ENCODE data around the gene HMX3.
A peak's percentile ranks its signal among the peaks of the same experiment; 100 is the strongest.
"Not testable (repeated sequence)": the region's sequence is repeated elsewhere in the genome, so short reads cannot be mapped to it uniquely, and the experiment has no call there.

The HMX3 gene

GRCh38 chr10:123149162-123149567, 13.4 kb downstream of the HMX3 start:
- DNase-seq, result no peak

DNA sequence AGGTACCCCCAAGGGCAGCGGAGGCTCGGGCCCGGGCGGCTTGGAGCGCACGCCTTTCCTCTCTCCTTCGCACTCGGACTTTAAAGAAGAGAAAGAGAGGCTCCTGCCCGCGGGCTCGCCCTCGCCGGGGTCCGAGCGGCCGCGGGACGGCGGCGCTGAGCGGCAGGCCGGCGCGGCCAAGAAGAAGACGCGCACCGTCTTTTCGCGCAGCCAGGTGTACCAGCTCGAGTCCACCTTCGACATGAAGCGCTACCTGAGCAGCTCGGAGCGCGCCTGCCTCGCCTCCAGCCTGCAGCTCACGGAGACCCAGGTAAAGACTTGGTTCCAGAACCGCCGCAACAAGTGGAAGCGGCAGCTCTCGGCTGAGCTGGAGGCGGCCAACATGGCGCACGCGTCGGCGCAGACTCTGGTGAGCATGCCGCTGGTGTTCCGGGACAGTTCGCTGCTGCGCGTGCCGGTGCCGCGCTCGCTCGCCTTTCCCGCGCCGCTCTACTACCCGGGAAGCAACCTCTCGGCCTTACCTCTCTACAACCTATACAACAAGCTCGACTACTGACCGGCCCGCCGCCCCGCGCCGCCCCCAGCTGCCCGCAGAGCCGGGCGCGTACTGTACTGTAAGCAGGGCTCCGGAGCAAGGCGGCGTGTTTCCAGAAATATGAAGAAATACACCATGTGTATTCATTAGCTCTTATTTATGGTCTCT, 13.9 kb downstream of the HMX3 start:
- peak; percentile 56 for DNase-seq

GRCh38 chr10:123150271-123150985, 14.7 kb downstream of the HMX3 start:
- DNase-seq, result peak; percentile 23

DNA sequence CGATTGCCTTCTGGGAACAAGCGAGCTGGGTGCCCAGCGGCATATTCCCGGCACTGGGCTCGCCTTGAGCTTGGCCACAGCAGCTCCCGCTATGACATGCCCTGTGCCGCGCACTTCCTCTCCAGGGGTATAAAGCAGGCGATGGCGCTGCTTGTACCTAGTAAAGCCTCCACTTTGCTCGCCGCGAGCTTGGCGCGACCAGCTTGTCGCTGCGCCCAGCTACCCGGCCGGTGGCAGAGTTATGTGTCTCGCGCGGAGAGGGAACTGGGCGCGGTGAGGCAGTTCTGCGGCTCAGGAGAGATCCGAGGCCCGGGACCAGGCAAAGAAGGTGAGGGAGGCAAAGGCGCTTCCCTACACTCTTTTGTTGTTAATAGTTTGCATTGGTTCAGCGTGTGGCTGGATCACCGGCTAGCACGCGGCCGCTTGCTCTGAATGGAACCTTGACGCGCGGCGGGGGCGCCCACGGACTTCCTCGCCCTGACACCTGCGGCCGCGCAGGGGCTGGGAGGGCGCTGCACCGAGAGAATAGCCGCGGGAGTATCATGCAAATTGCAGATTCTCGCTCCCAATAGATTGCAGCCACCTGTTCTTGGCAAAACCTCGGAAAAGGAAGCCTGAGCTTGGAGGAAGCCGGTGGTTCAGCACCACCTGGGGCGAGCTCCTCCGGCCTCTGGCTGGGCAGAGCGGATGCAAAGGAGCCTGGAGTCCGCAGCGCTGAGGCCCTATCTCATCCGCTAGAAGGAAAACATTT, 15.4 kb downstream of the HMX3 start:
- peak; percentile 36 for DNase-seq

- no peak for DNase-seq
Measured at GRCh38 chr10:123151737-123152135, 16.0 kb downstream of the HMX3 start.

GRCh38 chr10:123153486-123154091, 17.8 kb downstream of the HMX3 start:
- DNase-seq, result no peak

DNA sequence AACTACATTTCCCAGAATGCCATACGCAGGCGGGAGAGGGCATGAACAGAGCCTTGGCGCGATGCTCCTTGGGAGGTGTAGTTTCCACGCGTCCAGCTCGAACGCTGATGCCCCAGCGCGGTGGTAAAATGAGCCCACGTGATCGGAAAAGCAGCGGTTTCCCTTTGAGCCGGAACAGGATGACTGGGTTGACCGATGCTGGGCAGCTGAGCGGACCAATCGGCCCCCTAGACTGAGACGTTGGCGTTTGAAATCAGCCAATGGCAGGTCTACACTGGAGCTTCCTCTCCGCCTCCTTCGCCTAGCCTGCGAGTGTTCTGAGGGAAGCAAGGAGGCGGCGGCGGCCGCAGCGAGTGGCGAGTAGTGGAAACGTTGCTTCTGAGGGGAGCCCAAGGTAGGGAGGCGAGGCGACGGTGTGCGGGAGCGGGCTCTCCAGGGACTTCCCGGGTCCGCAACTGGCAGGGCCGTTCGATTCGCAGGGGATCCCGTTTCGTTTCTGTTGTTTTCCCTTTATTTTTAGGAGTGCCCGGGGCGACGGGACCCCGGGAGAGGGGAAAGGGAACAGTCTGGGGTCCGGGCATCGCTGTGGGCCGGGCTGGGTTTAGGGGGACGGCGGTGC, 18.4 kb downstream of the HMX3 start, which contains the start of gene BUB3:
TSS of gene BUB3 (plus strand) at position 311 of the 619 bp plus-strand sequence. CDS start 516 bp downstream, outside the sequence.
- DNase-seq, result peak; percentile 95

DNA sequence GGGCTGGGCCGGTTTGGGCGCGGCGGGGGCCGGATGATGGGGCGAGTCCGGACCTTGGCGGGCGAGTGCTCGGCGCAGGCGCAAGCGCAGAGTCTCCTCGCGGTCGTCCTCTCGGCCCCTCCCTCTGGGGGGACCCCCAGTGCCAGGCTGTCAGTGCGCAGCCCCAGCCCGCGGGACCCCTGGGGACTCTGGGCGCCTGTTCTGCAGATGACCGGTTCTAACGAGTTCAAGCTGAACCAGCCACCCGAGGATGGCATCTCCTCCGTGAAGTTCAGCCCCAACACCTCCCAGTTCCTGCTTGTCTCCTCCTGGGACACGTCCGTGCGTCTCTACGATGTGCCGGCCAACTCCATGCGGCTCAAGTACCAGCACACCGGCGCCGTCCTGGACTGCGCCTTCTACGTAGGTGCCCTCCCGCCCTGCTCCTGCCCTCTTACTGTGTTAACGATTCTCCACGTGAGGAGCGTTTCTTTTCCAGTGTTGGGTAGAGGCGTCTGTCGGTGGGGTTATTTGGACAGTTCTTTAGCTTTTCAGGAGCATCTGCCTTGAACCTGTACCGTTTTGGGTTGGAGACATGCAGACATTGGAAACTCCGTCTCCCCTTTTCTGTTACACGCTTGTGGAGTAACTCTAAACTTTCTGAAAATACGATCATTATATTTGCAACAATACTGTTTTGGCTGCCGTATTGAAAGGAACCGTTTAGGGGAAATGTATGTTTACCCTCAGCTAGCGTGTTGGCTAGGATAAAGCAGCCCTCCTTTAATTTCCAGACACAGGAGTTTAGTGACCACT, 19.1 kb downstream of the HMX3 start:
- DNase-seq, result peak; percentile 50

DNA sequence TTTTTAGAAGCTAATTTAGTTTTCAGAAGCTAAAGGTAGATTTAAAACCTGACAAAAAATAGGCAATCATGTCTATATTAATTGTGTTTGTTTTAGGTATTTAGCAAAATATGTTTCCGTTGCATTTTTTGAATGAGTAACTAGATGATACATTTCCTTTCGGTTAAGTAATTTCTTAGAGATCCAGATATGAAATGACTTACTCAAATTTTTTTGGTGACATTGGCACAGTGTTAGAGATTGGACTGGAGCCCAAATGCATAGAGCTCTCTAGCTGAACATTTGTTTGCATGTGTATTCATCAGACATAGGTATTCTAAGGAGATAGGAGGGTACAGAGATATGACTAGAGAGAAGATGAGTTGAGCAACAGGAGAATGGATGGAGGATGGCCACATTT, 20.3 kb downstream of the HMX3 start:
- no peak for DNase-seq

- DNase-seq, result no peak
Measured at GRCh38 chr10:123157210-123157609, 21.4 kb downstream of the HMX3 start.

DNA sequence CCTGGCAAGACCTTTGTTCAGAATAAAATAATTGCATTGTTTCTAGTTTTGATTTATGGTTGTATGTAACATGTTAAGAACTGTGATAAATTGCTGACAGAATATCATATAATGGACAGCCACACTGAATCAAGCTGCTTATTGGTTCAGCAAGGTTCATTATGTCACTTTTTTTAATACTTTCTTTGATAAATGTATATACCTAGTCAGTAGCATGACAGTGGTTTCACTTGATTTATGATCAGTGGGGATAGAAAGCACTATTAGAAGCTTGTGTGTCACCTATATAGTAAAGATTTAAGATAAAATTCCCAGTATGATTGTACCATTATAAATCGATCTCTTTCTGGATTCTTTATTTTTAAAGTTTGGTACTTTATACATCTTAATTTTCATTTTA, 22.9 kb downstream of the HMX3 start:
- DNase-seq, result no peak

DNA sequence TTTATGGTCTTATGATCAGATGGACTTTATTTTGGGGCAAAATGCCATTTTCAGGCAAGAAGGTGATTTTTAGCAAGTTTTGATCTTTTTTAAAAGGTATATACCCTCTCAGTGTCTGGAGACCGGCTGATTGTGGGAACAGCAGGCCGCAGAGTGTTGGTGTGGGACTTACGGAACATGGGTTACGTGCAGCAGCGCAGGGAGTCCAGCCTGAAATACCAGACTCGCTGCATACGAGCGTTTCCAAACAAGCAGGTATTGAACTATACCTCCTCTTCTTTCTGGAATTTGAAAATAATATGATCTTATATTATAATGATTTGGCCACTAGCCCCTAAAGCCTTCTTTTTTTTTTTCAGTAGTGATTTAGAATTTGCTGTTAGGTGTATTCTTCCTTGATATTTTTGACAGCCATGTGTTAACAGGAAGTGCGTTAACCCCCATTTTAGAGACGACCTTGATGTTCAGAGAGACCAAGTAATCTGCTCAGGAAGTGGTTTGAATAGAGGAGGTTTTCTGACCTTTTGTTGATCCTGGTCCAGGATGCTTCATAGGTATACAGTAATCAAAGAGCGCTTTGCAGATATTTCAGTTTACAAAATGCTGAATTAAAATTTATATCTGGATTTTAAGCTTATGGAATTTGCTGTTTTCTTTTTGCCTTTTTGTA, 24.7 kb downstream of the HMX3 start:
- DNase-seq, result no peak

DNA sequence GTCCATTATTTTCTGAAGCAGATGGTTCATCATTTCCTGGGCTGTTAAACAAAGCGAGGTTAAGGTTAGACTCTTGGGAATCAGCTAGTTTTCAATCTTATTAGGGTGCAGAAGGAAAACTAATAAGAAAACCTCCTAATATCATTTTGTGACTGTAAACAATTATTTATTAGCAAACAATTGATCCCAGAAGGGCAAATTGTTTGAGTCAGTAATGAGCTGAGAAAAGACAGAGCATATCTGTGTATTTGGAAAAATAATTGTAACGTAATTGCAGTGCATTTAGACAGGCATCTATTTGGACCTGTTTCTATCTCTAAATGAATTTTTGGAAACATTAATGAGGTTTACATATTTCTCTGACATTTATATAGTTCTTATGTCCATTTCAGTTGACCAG, 28.5 kb downstream of the HMX3 start:
- no peak for DNase-seq

DNA sequence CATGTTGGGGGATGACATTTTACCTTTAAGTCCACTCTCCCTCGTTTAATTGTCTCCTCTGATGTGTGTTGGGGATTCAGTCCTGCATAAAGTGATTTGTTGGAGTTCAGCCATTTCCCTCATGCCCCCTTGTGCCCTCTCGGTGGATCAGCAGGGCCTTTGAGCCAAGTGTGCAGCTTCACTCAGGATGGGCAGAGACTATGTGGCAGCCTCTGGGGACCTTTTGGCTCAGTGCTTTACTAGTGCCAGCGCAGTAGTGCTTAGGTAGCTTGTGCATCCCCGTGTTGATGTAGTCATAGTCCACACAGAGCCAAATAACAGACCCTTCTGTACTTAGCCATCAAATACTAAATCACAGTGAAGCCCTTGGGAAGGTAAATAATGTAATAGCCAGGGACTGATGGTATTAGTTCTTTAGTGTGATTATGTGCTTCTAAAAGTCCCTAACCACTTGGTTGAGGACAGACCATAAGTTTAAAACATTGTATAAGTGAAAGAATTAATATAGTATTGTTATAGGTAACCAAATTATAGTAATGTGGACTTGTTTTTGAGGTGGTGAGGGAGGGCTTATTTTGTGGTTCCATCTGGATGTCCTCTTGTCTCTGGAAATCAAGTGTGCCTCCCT, 29.8 kb downstream of the HMX3 start:
- no peak for DNase-seq

GRCh38 chr10:123166618-123167017, 30.8 kb downstream of the HMX3 start:
- no peak for DNase-seq

- no peak for DNase-seq
Measured at GRCh38 chr10:123170961-123171360, 35.2 kb downstream of the HMX3 start.

DNA sequence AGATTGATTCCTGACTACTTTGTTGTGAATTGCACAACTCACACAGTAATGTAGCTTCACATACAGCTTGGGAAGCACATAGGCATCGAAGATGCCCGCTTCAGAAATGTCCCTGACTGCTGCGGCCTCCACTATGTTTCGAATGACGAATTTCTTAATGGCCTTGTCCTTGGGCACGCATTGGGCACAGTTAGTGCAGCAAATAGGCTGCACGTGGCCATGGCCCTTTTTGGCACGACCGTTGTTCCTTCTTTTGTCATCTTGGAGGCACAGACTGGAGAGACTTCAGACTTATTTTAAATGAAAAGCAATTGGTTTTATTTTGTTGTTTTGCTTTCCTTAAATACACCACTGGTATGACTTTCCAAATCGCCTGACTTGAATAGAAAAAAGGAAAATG, 35.8 kb downstream of the HMX3 start:
- not testable (repeated sequence) for DNase-seq

- DNase-seq, result no peak
Measured at GRCh38 chr10:123175389-123176387, 39.9 kb downstream of the HMX3 start.

DNA sequence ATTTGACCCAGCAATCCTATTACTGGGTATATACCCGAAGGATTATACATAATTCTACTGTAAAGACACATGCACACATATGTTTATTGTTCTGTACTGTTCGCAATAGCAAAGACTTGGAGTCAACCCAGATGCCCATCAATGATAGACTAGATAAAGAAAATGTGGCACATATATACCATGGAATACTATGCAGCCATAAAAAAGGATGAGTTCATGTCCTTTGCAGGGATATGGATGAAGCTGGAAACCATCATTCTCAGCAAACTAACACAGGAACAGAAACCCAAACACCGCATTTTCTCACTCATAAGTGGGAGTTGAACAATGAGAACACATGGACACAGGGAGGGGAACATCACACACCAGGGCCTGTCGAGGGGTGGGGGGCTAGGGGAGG, 42.6 kb downstream of the HMX3 start:
- not testable (repeated sequence) for DNase-seq

Measured in activated naive CD4-positive, alpha-beta T cell treated with Interleukin-2 at 50 U/mL for 16 hours (primary cell).